Measurements from ENCODE around the gene ODC1. TPM values are rescaled to one million over a fixed set of nuclear protein-coding genes. Genes with fewer than 3 reads are reported as not detected.
A peak's percentile ranks its signal among the peaks of the same experiment; 100 is the strongest.
"Not testable (repeated sequence)": the region's sequence is repeated elsewhere in the genome, so short reads cannot be mapped to it uniquely, and the experiment has no call there.

ODC1 gene
- total RNA-seq, 1 donor: 109 TPM

DNA sequence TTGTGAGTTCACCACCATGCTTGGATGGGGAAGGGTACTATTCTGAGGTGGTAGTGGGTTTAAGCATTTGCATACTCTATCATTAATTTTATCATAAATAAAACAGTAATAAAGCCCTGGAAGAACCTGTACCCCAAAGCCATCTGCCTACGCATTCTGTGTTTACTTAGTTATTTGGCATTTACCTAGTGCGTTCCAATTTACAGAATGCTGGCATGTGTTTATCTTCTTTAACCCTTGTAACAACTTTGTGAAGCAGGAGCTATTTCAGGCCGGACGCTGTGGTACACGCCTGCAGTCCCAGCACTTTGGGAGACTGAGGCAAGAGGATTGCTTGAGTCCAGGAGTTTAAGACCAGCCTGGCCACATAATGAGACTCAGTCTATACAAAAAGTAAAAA is 17.8 kb upstream of the ODC1 start:
- no peak overlapping the region for H3K4me3 ChIP-seq (ENCODE audit: insufficient read depth, low read length)
- TF ChIP-seq, protein P1, sequence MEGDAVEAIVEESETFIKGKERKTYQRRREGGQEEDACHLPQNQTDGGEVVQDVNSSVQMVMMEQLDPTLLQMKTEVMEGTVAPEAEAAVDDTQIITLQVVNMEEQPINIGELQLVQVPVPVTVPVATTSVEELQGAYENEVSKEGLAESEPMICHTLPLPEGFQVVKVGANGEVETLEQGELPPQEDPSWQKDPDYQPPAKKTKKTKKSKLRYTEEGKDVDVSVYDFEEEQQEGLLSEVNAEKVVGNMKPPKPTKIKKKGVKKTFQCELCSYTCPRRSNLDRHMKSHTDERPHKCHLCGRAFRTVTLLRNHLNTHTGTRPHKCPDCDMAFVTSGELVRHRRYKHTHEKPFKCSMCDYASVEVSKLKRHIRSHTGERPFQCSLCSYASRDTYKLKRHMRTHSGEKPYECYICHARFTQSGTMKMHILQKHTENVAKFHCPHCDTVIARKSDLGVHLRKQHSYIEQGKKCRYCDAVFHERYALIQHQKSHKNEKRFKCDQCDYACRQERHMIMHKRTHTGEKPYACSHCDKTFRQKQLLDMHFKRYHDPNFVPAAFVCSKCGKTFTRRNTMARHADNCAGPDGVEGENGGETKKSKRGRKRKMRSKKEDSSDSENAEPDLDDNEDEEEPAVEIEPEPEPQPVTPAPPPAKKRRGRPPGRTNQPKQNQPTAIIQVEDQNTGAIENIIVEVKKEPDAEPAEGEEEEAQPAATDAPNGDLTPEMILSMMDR (IDR thresholded peaks at IDR 0.05; ENCODE audit: extremely low read depth, low read depth, low read length): no peak
- H3K4me1 ChIP-seq (ENCODE audit: insufficient read depth, low read length): no peaks in the 10 kb centered on the region
- H4K20me1 ChIP-seq (ENCODE audit: insufficient read depth, low read length): no peaks in the 10 kb centered on the region
- no peak overlapping the region for H3K4me2 ChIP-seq (ENCODE audit: insufficient read depth, low read length)
- H3K9me3 ChIP-seq (ENCODE audit: low read depth, low read length): no peaks in the 10 kb centered on the region
- H3K27ac ChIP-seq (ENCODE audit: low read depth, low read length): no peak overlapping the region
- peaks cover 17% of the 10 kb centered on the region for H3K27me3 ChIP-seq (ENCODE audit: insufficient read depth, low read length)
- no peaks in the 10 kb centered on the region for H3K36me3 ChIP-seq (ENCODE audit: insufficient read depth, low read length)
- H2AFZ ChIP-seq (ENCODE audit: low read length): no peak overlapping the region
- no peaks in the 10 kb centered on the region for H3K79me2 ChIP-seq (ENCODE audit: insufficient read depth, low read length)
- DNase-seq (ENCODE audit: insufficient read length, low spot score, missing footprints): no peak

- TF ChIP-seq, protein P1 (IDR thresholded peaks at IDR 0.05; ENCODE audit: extremely low read depth, low read depth, low read length): no peak
- Histone ChIP-seq H4K20me1 (ENCODE audit: insufficient read depth, low read length) (no peaks in the 10 kb centered on the region), H3K4me2 (ENCODE audit: insufficient read depth, low read length) (no peak overlapping the region), H3K27me3 (ENCODE audit: insufficient read depth, low read length) (peaks cover 23% of the 10 kb centered on the region), H3K4me3 (ENCODE audit: insufficient read depth, low read length) (no peak overlapping the region), H3K36me3 (ENCODE audit: insufficient read depth, low read length) (no peaks in the 10 kb centered on the region), H2AFZ (ENCODE audit: low read length) (no peak overlapping the region), H3K9me3 (ENCODE audit: low read depth, low read length) (no peaks in the 10 kb centered on the region), H3K4me1 (ENCODE audit: insufficient read depth, low read length) (peaks cover 4% of the 10 kb centered on the region), H3K27ac (ENCODE audit: low read depth, low read length) (no peak overlapping the region), H3K79me2 (ENCODE audit: insufficient read depth, low read length) (no peaks in the 10 kb centered on the region)
- no peak for DNase-seq (ENCODE audit: insufficient read length, low spot score, missing footprints)
Measured at GRCh38 chr2:10462178-10463083, 14.3 kb upstream of the ODC1 start.

- Histone ChIP-seq H3K9me3 (ENCODE audit: low read depth, low read length) (no peaks in the 10 kb centered on the region), H4K20me1 (ENCODE audit: insufficient read depth, low read length) (no peaks in the 10 kb centered on the region), H3K4me3 (ENCODE audit: insufficient read depth, low read length) (no peak overlapping the region), H3K27ac (ENCODE audit: low read depth, low read length) (no peak overlapping the region), H3K4me1 (ENCODE audit: insufficient read depth, low read length) (peaks cover 4% of the 10 kb centered on the region), H3K36me3 (ENCODE audit: insufficient read depth, low read length) (no peaks in the 10 kb centered on the region), H3K27me3 (ENCODE audit: insufficient read depth, low read length) (peaks cover 23% of the 10 kb centered on the region), H3K4me2 (ENCODE audit: insufficient read depth, low read length) (no peak overlapping the region), H3K79me2 (ENCODE audit: insufficient read depth, low read length) (no peaks in the 10 kb centered on the region), H2AFZ (ENCODE audit: low read length) (no peak overlapping the region)
- DNase-seq (ENCODE audit: insufficient read length, low spot score, missing footprints): no peak
- TF ChIP-seq, protein P1 (IDR thresholded peaks at IDR 0.05; ENCODE audit: extremely low read depth, low read depth, low read length): no peak
Measured at GRCh38 chr2:10460366-10460796, 12.3 kb upstream of the ODC1 start.

GRCh38 chr2:10457846-10458598 is 9.9 kb upstream of the ODC1 start:
- H3K36me3 ChIP-seq (ENCODE audit: insufficient read depth, low read length): no peaks in the 10 kb centered on the region
- no peak overlapping the region for H3K4me3 ChIP-seq (ENCODE audit: insufficient read depth, low read length)
- H3K4me1 ChIP-seq (ENCODE audit: insufficient read depth, low read length): peaks cover 10% of the 10 kb centered on the region
- no peaks in the 10 kb centered on the region for H3K9me3 ChIP-seq (ENCODE audit: low read depth, low read length)
- H2AFZ ChIP-seq (ENCODE audit: low read length): peak overlapping the region; percentile 53
- TF ChIP-seq, protein P1 (IDR thresholded peaks at IDR 0.05; ENCODE audit: extremely low read depth, low read depth, low read length): no peak
- no peak overlapping the region for H3K27ac ChIP-seq (ENCODE audit: low read depth, low read length)
- peaks cover 23% of the 10 kb centered on the region for H3K27me3 ChIP-seq (ENCODE audit: insufficient read depth, low read length)
- H4K20me1 ChIP-seq (ENCODE audit: insufficient read depth, low read length): no peaks in the 10 kb centered on the region
- H3K4me2 ChIP-seq (ENCODE audit: insufficient read depth, low read length): peak overlapping the region; percentile 5
- DNase-seq (ENCODE audit: insufficient read length, low spot score, missing footprints): peak; percentile 89
- H3K79me2 ChIP-seq (ENCODE audit: insufficient read depth, low read length): no peaks in the 10 kb centered on the region

GRCh38 chr2:10457195-10457594 is 9.1 kb upstream of the ODC1 start:
- peaks cover 16% of the 10 kb centered on the region for H3K27me3 ChIP-seq (ENCODE audit: insufficient read depth, low read length)
- H4K20me1 ChIP-seq (ENCODE audit: insufficient read depth, low read length); H3K27ac ChIP-seq (ENCODE audit: low read depth, low read length); H3K4me3 ChIP-seq (ENCODE audit: insufficient read depth, low read length); H2AFZ ChIP-seq (ENCODE audit: low read length); H3K79me2 ChIP-seq (ENCODE audit: insufficient read depth, low read length); H3K4me2 ChIP-seq (ENCODE audit: insufficient read depth, low read length); H3K9me3 ChIP-seq (ENCODE audit: low read depth, low read length); DNase-seq (ENCODE audit: insufficient read length, low spot score, missing footprints); H3K36me3 ChIP-seq (ENCODE audit: insufficient read depth, low read length): not testable (repeated sequence)
- peaks cover 13% of the 10 kb centered on the region for H3K4me1 ChIP-seq (ENCODE audit: insufficient read depth, low read length)

Measured in osteoblast (primary cell).